ENCODE results near the gene GNB1L.

DNA sequence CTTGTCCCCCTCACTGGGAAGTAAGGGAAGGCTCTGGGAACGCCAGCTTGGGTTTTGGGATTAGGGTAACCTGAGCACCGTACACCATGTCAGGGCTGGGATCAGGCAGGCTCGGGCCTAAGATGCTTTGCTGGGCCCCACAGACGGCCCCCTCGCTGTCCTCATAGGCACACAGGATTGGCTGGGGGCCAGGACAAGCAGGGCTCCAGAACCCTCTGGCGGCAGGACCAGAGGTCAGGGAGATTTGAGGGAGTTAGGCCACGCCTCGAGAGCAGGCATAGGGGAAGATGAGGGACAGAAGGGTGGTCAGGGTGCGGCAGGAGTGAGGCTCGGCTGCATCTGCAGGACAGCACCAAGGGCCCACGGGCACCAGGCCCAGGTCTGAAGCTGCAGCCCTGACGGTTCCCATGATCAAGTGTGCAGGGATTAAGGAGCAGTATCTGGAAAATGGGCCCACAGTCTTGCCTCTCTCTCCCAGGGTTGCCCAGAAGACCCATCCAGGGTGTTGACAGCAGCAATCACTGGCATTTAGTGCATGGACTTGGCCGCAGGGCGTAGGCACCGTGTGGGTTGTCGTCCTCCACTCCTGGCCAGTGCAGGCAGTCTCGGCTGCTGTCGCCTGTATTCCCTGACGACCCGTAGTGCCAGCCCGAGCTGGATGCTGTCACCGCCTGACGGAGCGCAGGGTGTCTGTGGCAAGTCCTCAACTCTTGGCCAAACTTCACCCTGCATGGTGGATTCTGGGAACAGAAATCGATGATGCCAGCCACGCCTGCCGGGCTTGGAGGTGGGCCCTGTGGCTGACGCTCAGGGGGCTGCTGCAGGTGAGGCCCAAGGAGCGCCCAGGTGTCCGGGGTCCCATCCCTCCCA is 15.7 kb upstream of the GNB1L start:
- TF ChIP-seq, protein P1, sequence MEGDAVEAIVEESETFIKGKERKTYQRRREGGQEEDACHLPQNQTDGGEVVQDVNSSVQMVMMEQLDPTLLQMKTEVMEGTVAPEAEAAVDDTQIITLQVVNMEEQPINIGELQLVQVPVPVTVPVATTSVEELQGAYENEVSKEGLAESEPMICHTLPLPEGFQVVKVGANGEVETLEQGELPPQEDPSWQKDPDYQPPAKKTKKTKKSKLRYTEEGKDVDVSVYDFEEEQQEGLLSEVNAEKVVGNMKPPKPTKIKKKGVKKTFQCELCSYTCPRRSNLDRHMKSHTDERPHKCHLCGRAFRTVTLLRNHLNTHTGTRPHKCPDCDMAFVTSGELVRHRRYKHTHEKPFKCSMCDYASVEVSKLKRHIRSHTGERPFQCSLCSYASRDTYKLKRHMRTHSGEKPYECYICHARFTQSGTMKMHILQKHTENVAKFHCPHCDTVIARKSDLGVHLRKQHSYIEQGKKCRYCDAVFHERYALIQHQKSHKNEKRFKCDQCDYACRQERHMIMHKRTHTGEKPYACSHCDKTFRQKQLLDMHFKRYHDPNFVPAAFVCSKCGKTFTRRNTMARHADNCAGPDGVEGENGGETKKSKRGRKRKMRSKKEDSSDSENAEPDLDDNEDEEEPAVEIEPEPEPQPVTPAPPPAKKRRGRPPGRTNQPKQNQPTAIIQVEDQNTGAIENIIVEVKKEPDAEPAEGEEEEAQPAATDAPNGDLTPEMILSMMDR (IDR thresholded peaks at IDR 0.05): no peak
- no peak for TF ChIP-seq POLR2A (IDR thresholded peaks at IDR 0.05)
- TF ChIP-seq EP300 (IDR thresholded peaks at IDR 0.05): no peak
- TF ChIP-seq POLR2AphosphoS5 (IDR thresholded peaks at IDR 0.05): no peak

Data from gastroesophageal sphincter (tissue), 3 donors.